ENCODE data around the gene KIF16B.
A peak's percentile ranks its signal among the peaks of the same experiment; 100 is the strongest.
"Not testable (repeated sequence)": the region's sequence is repeated elsewhere in the genome, so short reads cannot be mapped to it uniquely, and the experiment has no call there.

Gene KIF16B

GRCh38 chr20:16590041-16590633 lies 16.9 kb upstream of the KIF16B start:
- DNase-seq, result no peak

GRCh38 chr20:16589623-16590022 lies 16.4 kb upstream of the KIF16B start:
- no peak for DNase-seq

GRCh38 chr20:16588241-16588640 lies 15.0 kb upstream of the KIF16B start:
- DNase-seq, result no peak

- no peak for DNase-seq
Observed at GRCh38 chr20:16587066-16587465, 13.8 kb upstream of the KIF16B start.

- DNase-seq, result no peak
Observed at GRCh38 chr20:16583474-16583873, 10.2 kb upstream of the KIF16B start.

GRCh38 chr20:16581241-16581640 lies 8.0 kb upstream of the KIF16B start:
- no peak for DNase-seq

- no peak for DNase-seq
Observed at GRCh38 chr20:16580620-16581019, 7.4 kb upstream of the KIF16B start.

GRCh38 chr20:16580147-16580546 lies 6.9 kb upstream of the KIF16B start:
- no peak for DNase-seq

GRCh38 chr20:16576219-16576618 lies 3.0 kb upstream of the KIF16B start:
- DNase-seq, result no peak

- no peak for DNase-seq
Observed at GRCh38 chr20:16575390-16576140, 2.3 kb upstream of the KIF16B start.

GRCh38 chr20:16574656-16575355 lies 1.6 kb upstream of the KIF16B start:
- DNase-seq, result peak; percentile 68

GRCh38 chr20:16571333-16571732 lies 1.9 kb downstream of the KIF16B start:
- no peak for DNase-seq

- DNase-seq, result no peak
Observed at GRCh38 chr20:16569246-16570153, 3.7 kb downstream of the KIF16B start.

- no peak for DNase-seq
Observed at GRCh38 chr20:16566080-16566479, 7.2 kb downstream of the KIF16B start.

GRCh38 chr20:16564079-16564478 lies 9.2 kb downstream of the KIF16B start:
- not testable (repeated sequence) for DNase-seq

GRCh38 chr20:16563066-16563806 lies 10.0 kb downstream of the KIF16B start:
- no peak for DNase-seq

GRCh38 chr20:16562259-16562658 lies 11.0 kb downstream of the KIF16B start:
- no peak for DNase-seq

- no peak for DNase-seq
Observed at GRCh38 chr20:16560661-16561060, 12.6 kb downstream of the KIF16B start.

- no peak for DNase-seq
Observed at GRCh38 chr20:16560216-16560615, 13.0 kb downstream of the KIF16B start.

GRCh38 chr20:16556301-16556700 lies 16.9 kb downstream of the KIF16B start:
- no peak for DNase-seq

- DNase-seq, result no peak
Observed at GRCh38 chr20:16555754-16556153, 17.5 kb downstream of the KIF16B start.

Measured in NCI-H1436 (cell line).